NCI-H1417 treated with DMSO at 0.1 percent for 48 hours (cell line): ENCODE results near the gene RPL32.

Experiments
- DNase-seq: peaks from one replicate; lab custom pipeline; 2025; lab: John Stamatoyannopoulos, UW

Gene RPL32

DNA sequence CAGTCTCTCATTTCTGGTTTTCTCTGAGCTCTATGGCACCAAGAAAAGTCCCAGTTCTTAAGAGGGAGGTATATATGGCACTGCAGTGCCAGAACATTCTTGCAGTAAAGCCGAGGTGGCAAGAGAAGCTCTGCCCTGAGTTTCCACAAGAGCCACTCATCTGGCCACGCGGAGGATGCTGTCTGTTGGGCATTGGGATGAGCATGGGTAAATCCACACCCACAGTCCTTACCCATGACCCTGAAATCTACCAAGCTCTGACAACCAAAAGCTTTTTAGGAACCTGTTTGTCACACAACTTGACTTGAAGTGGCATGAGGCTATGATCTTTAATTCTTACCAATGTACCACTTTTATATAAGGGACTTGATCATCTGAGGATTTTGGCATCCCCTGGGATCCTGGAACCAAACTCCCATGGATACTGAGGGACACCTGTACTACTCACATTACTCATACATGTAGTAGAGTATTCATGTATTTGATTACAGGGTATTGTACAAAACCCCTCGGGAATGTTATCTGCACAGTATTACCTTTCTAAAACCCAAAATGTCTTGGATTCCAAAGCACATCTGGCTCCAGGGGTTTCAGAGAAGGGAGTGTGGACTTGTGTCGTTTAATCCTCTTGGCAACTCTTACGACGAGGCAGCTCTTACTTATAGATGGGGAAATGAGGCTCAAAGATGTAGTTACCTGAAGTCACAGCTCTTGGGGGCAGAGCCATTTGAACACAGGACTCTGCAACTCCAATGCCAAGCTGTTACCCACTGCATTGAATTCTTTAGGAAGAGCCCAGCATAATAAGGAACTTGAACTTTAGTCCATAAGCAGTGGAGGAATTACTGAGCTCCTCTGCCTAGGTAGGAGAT lies 8.8 kb downstream of the RPL32 start:
- DNase-seq: no peak

DNA sequence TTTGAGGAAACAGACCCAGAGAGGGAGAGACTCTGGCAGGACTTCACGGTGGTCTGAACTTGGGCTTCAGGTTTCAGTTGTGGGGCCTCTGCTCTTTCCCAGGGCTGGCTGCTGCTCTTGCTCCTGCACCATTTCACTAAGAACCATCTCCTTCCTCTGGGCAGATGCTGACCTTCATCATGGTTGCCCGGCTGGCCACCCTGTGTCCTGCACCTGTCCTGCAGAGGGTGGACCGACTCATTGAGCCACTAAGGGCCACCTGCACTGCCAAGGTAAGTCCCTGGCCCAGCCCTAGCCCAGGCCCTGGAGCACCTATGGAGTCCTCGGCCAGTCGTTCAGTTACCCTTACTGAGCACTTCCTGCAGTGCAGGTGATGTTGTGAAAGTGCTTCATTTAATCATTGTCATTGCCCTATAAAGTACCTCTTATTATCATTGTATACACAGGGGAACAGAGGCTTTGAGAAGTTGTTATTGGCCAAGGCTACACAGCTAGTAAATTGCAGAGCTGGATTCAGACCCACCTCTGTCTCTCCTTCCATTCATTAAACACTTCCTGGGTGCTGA lies 10.0 kb downstream of the RPL32 start:
- no peak for DNase-seq

- no peak for DNase-seq
These were observed 10.6 kb downstream of the RPL32 start for GRCh38 chr3:12830785-12831156.

DNA sequence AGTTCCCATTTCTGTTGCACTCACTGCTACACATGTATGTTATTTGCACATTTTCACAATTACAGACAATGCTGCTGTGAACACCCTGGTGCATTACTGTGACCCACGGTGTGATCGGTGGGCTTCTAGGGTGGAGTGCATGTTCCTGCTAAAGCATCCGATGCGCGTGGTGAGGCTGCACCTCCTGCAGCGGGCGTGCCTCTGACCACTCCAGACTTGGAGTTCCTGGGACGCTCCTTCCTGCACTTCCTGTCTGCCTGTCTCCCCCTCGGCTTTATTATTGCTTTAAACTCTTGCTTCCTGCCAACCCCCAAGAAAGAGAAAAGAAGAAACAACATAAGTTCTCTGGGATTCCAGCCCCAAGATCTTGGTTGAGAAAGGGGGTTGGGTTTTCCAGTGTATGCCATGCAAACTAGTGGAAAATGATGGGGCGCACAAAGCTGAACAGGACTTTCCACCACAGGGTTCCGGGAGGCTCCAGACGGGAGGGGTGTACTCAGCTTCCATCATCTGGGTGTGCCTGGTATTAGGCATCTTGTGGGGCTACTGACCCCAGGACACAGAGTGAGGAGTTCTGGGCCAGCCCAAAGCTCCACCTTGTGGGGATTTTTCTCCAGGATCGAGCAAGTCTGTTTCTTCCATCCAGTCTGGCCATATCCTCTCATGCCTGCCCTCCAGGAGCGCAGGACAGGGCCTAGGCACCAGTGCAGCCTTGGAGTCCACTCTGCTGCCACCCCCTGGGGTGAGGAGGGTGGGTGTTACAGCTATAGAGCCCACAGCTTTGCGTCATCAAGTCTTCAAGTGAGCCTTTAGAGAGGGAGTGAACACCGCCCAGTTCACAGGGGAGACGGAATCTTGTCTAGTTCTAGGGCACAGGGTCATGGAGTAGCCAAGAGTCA lies 11.2 kb downstream of the RPL32 start:
- no peak for DNase-seq

DNA sequence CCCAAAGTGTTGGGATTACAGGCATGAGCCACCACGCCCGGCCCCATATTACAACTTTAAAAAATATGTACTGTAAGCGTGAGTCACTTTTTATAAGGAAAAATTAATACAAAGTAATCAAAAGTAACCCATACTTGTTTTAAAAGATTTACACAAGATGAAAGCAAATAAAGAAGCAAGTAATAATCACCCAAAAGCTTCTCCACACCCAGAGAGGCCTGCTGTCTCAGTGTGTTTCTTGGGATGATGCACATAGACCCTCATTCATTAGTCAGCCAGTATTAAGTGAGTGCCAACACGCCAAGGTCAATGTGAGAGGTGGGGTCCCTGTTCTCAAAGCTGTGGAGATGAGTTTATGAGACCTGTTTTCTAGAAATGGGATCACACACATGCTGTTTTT lies 12.0 kb downstream of the RPL32 start:
- DNase-seq: no peak

DNA sequence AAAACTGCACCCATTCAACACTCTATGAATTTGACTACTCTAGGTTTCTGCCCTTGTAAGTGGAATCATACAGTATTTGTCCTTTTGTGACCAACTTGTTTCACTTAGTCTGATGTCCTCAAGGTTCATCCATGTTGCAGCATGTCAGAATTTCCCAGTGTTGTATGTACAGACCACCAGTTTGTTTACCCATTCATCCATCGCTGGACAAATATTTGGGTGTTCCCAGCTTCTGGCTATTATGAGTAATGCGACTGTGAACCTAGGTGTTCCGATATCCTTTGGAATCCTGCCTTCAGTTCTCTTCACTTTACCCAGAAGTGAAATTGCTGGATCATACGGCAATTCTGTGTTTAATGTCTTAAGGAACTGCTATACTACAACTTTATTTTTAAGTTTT lies 12.6 kb downstream of the RPL32 start:
- DNase-seq: no peak

GRCh38 chr3:12825156-12825555 lies 16.2 kb downstream of the RPL32 start:
- no peak for DNase-seq

DNA sequence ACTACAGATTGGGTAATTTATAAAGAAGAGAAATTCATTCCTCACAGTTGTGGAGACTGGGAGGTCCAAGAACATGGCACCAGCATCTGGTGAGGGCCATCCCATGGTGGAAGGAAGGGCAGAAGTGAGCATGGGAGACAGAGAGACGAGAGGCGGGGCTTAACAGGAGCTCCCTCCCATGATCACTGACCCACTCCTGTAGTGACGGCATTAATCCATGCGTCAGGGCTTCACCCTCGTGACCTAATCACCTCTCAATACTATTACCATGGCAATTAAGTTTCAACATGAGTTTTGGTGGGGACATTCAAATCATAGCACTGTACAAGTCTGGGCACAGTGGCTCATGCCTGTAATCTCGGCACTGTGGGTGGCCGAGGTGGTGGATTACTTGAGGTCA lies 17.1 kb downstream of the RPL32 start:
- no peak for DNase-seq

GRCh38 chr3:12822725-12823373 lies 18.5 kb downstream of the RPL32 start:
- no peak for DNase-seq

DNA sequence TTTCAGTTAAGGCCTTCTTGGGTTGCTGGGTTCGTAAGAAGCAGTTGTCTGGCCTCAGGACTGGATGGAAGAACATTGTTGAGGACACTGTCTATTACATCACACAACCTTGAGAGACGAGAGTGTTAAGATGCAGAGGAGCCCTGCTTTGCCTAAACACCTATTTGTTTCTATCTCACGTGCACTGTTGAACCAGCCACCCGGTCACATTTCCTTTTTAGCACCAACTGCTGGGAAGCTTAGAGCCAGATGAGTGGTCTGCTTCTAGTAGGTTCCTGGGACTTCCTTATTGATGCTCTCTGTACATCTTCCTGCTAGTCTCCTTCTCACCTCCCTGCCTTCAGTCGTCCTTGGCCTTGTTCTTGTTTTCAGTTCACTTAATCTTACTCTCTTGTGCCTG lies 22.6 kb downstream of the RPL32 start:
- no peak for DNase-seq

DNA sequence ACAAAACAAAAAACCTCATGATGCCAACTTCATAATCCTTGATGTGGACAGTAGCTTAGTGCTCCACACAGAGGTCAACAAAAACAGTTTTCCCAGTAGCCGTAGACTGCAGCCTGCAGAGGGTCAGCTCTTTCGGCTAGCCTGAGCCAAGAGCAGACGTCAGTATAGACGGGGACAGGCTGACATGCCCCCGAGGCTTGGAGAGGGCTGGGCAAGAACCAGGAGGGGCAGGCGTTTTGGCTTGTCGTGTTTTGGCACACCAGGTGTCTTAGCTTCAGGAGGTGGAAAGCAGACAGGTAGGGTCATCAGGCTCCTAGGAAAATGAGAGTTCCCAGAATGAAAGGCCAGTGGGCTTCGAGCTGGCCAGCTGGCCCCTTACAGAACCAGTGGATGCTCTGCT lies 23.1 kb downstream of the RPL32 start:
- DNase-seq: no peak

GRCh38 chr3:12817343-12817710 lies 24.0 kb downstream of the RPL32 start:
- DNase-seq: no peak

DNA sequence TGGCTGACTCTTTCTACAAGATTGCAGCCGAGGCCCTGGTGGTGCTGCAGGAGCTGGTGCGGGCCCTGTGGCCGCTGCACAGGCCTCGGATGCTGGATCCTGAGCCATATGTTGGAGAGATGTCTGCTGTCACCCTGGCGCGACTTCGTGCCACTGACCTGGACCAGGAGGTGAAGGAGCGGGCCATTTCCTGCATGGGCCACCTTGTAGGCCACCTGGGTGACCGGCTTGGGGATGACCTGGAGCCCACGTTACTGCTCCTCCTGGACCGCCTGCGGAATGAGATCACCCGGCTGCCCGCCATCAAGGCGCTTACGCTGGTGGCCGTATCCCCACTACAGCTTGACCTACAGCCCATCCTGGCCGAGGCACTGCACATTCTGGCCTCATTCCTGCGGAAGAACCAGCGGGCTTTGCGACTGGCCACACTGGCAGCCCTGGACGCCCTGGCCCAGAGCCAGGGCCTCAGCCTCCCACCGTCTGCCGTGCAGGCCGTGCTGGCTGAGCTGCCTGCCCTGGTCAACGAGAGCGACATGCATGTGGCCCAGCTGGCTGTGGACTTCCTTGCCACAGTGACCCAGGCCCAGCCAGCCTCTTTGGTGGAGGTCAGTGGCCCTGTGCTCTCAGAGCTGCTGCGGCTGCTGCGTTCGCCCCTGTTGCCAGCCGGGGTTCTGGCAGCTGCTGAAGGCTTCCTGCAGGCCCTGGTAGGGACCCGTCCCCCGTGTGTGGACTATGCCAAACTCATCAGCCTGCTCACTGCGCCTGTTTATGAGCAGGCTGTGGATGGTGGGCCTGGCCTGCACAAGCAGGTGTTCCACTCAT lies 24.6 kb downstream of the RPL32 start:
- DNase-seq: no peak

- no peak for DNase-seq
These were observed 25.6 kb downstream of the RPL32 start for GRCh38 chr3:12815719-12816118.

DNA sequence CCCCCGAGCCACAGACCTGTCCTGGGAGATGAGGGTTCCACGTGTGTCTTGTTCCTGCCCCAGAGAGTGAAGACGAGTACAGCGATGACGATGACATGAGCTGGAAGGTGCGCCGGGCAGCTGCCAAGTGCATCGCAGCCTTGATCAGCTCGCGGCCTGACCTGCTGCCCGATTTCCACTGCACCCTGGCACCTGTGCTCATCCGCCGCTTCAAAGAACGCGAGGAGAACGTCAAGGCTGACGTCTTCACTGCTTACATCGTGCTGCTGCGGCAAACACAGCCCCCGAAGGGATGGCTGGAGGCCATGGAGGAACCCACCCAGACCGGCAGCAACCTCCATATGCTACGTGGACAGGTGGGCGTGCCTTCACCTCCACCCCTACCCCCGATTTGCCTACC lies 26.3 kb downstream of the RPL32 start:
- no peak for DNase-seq

DNA sequence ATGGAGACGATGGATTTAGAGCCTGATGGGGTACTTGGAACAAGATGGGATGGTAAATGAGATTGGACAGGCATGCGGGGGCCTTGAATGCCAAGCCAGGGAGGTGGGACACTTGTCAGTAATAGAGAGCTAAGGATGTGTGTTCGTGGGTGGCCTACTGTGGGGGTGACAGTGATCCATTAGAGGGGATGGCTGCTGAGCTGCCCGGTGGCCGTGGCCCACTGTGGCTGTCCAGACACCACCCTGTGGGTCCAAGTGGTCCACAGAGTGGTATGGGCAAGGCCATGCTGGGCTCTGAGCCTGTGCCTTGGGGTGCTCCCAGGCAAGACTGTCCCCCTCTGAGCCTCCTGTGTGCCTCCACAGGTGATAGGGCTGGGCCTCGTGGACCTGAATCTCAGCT lies 27.4 kb downstream of the RPL32 start:
- no peak for DNase-seq

DNA sequence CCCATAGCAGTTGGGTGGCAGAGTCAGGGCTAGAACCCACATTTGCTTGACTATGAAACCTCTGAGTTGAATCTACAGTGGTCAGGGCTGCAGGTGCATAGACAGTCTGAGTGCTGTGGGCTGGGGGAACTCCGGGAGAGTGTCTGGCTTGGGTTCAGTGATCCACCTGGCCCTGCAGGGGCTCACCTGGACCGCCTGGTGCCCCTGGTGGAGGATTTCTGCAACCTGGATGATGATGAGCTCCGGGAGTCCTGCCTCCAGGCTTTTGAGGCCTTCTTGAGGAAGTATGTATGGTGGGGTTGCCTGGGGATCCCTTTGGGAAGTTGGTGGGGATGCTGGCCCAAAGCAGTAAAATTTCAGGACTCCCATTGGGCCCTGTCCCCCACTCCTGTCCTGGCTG lies 28.6 kb downstream of the RPL32 start:
- no peak for DNase-seq

GRCh38 chr3:12810961-12811360 lies 30.4 kb downstream of the RPL32 start:
- DNase-seq: no peak

DNA sequence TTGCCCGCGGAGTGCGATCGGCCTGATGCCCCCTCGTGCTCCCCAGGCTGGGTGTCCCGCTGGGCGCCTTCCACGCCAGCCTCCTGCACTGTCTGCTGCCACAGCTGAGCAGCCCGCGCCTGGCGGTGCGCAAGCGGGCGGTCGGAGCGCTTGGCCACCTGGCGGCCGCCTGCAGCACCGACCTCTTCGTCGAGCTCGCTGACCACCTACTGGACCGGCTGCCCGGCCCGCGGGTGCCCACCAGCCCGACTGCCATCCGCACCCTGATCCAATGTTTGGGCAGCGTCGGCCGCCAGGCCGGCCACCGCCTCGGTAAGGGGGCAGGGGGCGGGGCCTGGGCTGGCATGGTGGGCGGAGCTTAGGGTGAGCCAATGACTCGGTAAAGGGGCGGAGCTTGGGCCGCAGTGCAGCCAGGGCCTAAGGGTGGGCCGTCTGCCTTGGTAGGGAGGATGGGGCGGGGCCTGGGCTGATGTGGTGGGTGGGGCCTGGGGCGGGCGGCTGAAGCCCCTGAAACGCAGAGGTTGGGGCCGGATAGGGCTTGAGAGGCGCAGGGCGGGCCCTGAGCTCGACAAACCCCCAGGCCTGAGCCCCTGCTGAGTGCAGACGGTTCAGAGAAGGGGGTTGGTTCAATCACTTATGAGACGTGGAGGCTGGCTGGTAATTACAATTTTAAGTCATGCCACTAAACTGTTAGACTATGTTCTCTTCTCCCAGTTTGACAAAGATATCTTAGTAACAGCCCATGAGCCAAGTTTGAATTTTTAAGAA lies 31.2 kb downstream of the RPL32 start:
- peak; percentile 17 for DNase-seq

DNA sequence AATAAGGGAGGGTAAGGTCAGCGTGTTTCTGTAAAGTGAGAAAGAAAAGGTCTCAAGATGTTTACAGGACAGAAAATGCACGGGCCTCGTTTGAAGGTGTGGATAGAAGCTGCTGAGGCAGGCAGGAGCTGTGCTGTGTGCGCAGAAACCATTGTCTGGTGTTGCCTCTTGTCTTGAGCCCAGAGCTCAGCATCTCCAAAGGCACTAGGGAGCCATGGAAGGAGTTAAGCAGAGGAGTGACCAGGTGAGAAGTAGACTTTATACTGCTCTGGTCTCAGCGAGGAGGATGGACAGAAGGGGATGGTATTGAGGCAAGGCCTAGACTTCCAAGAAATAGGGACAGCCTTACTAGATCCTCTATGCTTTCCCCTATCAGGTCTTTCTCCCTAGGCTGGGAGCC lies 31.9 kb downstream of the RPL32 start:
- DNase-seq: no peak

- no peak for DNase-seq
These were observed 32.4 kb downstream of the RPL32 start for GRCh38 chr3:12809001-12809400.
